ENCODE measurements around the gene PPP2R3B. TPM values are rescaled to one million over a fixed set of nuclear protein-coding genes. Genes with fewer than 3 reads are reported as not detected.
"Not testable (repeated sequence)": the region's sequence is repeated elsewhere in the genome, so short reads cannot be mapped to it uniquely, and the experiment has no call there.

The PPP2R3B gene
- total RNA-seq, 1 experiment from 2014 or later: 14.4 TPM

GRCh38 chrX:305781-306613 lies 80.7 kb downstream of the PPP2R3B start:
- DNase-seq (ENCODE audit: low read depth): not testable (repeated sequence)

GRCh38 chrX:302975-303374 lies 83.7 kb downstream of the PPP2R3B start:
- no peak for DNase-seq (ENCODE audit: low read depth)

GRCh38 chrX:300334-300733 lies 86.4 kb downstream of the PPP2R3B start:
- DNase-seq (ENCODE audit: low read depth): no peak

GRCh38 chrX:298993-299392 lies 87.7 kb downstream of the PPP2R3B start:
- no peak for DNase-seq (ENCODE audit: low read depth)

- DNase-seq (ENCODE audit: low read depth): no peak
Observed at GRCh38 chrX:295136-295535, 91.6 kb downstream of the PPP2R3B start.

GRCh38 chrX:292900-293897 lies 93.5 kb downstream of the PPP2R3B start:
- DNase-seq (ENCODE audit: low read depth): no peak

- no peak for DNase-seq (ENCODE audit: low read depth)
Observed at GRCh38 chrX:291411-291901, 95.3 kb downstream of the PPP2R3B start.

GRCh38 chrX:290476-291166 lies 96.1 kb downstream of the PPP2R3B start:
- no peak for DNase-seq (ENCODE audit: low read depth)

- DNase-seq (ENCODE audit: low read depth): no peak
Observed at GRCh38 chrX:288561-288991, 98.1 kb downstream of the PPP2R3B start.

GRCh38 chrX:287670-288069 lies 99.0 kb downstream of the PPP2R3B start:
- no peak for DNase-seq (ENCODE audit: low read depth)

GRCh38 chrX:285076-285677 lies 101.5 kb downstream of the PPP2R3B start:
- DNase-seq (ENCODE audit: low read depth): no peak

Other genes with a start within 250 kb of the PPP2R3B start
- 3.4 and 14.0 TPM in 2 replicates for gene PLCXD1, start 105.5 kb downstream of the PPP2R3B start, total RNA-seq (2014; rRNA removed; shearing (Covaris generic))
- 19.9 and 24.5 TPM in 2 replicates for gene GTPBP6, start 68.1 kb downstream of the PPP2R3B start, total RNA-seq (2014; rRNA removed; shearing (Covaris generic))
- not detected in 2 replicates for gene SHOX, start 243.9 kb upstream of the PPP2R3B start, total RNA-seq (2014; rRNA removed; shearing (Covaris generic))

Measured in M059J (cell line).